Activated naive CD4-positive, alpha-beta T cell treated with anti-CD3 and anti-CD28 coated beads, Interleukin-2, amount 50 U/mL, for 16 hours (primary cell): Measurements from ENCODE around the gene MYH16.
"Not testable (repeated sequence)": the region's sequence is repeated elsewhere in the genome, so short reads cannot be mapped to it uniquely, and the experiment has no call there.

ENCODE experiments used
- DNase-seq: peaks from one replicate; pipeline ENCODE4 v3.0.0-alpha.2; 2020

Gene MYH16

DNA sequence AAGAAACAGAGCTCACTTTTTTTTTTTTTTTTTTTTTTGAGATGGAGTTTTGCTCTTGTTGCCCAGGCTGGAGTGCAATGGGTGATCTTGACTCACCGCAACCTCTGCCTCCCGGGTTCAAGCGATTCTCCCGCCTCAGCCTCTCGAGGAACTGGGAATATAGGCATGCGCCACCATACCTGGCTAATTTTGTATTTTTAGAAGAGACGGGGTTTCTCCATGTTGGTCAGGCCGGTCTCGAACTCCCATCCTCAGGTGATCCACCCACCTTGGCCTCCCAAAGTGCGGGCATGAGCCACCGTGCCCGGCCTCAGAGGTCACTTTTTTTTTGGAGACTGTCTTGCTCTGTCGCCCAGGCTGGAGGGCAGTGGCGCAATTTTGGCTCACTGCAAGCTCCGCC, 85.9 kb downstream of the MYH16 start:
- not testable (repeated sequence) for DNase-seq

DNA sequence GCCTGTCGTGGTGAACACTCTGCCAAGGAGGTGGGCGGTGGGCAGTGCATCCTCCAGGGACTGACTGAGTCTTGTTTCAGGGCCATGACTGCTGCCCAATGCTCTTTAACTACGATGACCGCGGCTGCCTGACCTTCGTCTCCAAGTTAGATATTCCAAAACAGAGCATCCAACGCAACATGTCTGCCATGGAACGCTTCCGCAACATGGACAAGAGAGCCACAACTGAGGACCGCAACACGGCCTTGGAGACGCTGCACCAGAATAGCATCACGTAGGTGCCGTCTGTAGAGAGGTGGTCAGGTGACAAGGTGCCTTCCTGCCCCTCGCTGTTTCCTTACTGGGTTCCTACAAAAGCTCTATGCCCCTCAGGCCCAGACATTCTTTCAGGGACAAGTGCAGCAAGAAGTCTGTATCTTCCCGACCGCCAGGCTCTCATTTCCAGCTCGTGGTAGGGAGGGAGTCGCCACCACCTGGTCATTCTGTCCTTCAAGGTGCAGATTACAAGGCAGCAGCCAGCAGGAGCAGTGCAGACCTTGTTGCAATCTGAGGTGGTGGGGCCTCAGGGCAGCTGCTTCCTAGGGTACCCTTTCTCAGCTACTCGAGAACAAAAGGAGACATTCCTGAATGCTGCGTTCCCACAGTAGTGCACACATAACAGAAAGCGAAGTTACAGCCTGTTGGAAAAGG, 87.0 kb downstream of the MYH16 start:
- DNase-seq = no peak
